SK-N-SH (cell line): Measurements from ENCODE around the gene NXPH4. TPM values are rescaled to one million over a fixed set of nuclear protein-coding genes. Genes with fewer than 3 reads are reported as not detected.

Experiments used
- CTCF ChIA-PET: fragments of 300-600, 350-600 bp; formaldehyde crosslinking; extraction: SDS; loops from one replicate; lab custom pipeline; 2021; lab: Yijun Ruan, JAX
- POLR2A ChIA-PET: fragments of 350-600 bp; sonication (Branson Sonifier 250); formaldehyde crosslinking; extraction: SDS; loops from one replicate; lab custom pipeline; 2020; ENCODE audit warnings: antibody characterized with exemption, inconsistent platforms; lab: Yijun Ruan, JAX
- DNase-seq: peaks from one replicate; pipeline ENCODE4 v3.0.0; 2012
- H2AFZ ChIP-seq: fragments of 200-600 bp; sonication (generic); 2 replicates; pipeline ENCODE4 v1.8.1; 2016; ENCODE audit warnings: antibody characterized with exemption, mild to moderate bottlenecking, low read depth
- H3F3A ChIP-seq: fragments of 200-600 bp; sonication (generic); replicated peaks from 2 replicates; pipeline ENCODE3; 2016; ENCODE audit warnings: antibody characterized with exemption, mild to moderate bottlenecking; ENCODE audit not compliant: insufficient read depth
- H3K27ac ChIP-seq, 2 experiments: fragments of 200-500 bp in 1 of 2; fragments of 200-600 bp in 1 of 2; sonication (Bioruptor generic) in 1 of 2; sonication (generic), shearing (Covaris generic) in 1 of 2; 2 replicates each; pipeline versions ENCODE4 v1.5.1 to v1.6.1; 2014 to 2016; ENCODE audit warnings: low read depth in 2 of 2, inconsistent platforms in 1 of 2, low read length in 1 of 2, mild to moderate bottlenecking in 1 of 2, mixed read lengths in 1 of 2
- H3K27me3 ChIP-seq: fragments of 200-600 bp; sonication (generic), shearing (Covaris generic); 2 replicates; pipeline ENCODE4 v1.6.1; 2016; ENCODE audit warnings: mixed run types; ENCODE audit not compliant: insufficient read depth
- H3K36me3 ChIP-seq, 2 experiments: fragments of 200-500 bp in 1 of 2; fragments of 200-600 bp in 1 of 2; sonication (Bioruptor generic) in 1 of 2; sonication (generic) in 1 of 2; replicated peaks in 1 of 2; 2 replicates each; pipeline versions ENCODE3 to v1.5.1; 2014 to 2016; ENCODE audit warnings: low read length in 1 of 2, mild to moderate bottlenecking in 1 of 2; ENCODE audit not compliant: insufficient read depth in 2 of 2, control insufficient read depth in 1 of 2
- H3K4me1 ChIP-seq, 2 experiments: fragments of 200-500 bp in 1 of 2; fragments of 200-600 bp in 1 of 2; sonication (Bioruptor generic) in 1 of 2; sonication (generic), shearing (Covaris generic) in 1 of 2; 2 replicates each; pipeline versions ENCODE4 v1.5.1 to v1.6.1; 2014 to 2016; ENCODE audit warnings: low read depth in 1 of 2, low read length in 1 of 2, mixed run types in 1 of 2; ENCODE audit not compliant: insufficient read depth in 2 of 2, control insufficient read depth in 1 of 2
- H3K4me2 ChIP-seq: fragments of 200-600 bp; sonication (generic), shearing (Covaris generic); 2 replicates; pipeline ENCODE4 v1.6.1; 2017; ENCODE audit warnings: mixed run types
- H3K4me3 ChIP-seq, 2 experiments: fragments of 200-500 bp in 1 of 2; fragments of 200-600 bp in 1 of 2; sonication (Bioruptor generic) in 1 of 2; sonication (generic), shearing (Covaris generic) in 1 of 2; 2 replicates each; pipeline versions ENCODE4 v1.5.1 to v1.8.1; 2014 to 2016; ENCODE audit warnings: low read depth in 2 of 2, inconsistent platforms in 1 of 2, low read length in 1 of 2, mild to moderate bottlenecking in 1 of 2, mixed read lengths in 1 of 2, moderate library complexity in 1 of 2
- H3K79me2 ChIP-seq: fragments of 200-600 bp; sonication (generic); 2 replicates; pipeline ENCODE4 v1.8.1; 2017; ENCODE audit warnings: mild to moderate bottlenecking; ENCODE audit not compliant: insufficient read depth
- H3K9ac ChIP-seq: fragments of 200-600 bp; sonication (generic); 2 replicates; pipeline ENCODE4 v1.6.1; 2017; ENCODE audit warnings: mixed run types
- H3K9me2 ChIP-seq: fragments of 200-600 bp; sonication (generic); 2 replicates; pipeline ENCODE4 v1.6.1; 2017; ENCODE audit warnings: mixed run types
- H3K9me3 ChIP-seq: fragments of 200-600 bp; sonication (generic); 2 replicates; pipeline ENCODE4 v1.6.1; 2017; ENCODE audit warnings: mixed run types, mild to moderate bottlenecking, moderate library complexity
- H4K20me1 ChIP-seq: fragments of 200-600 bp; sonication (generic); 2 replicates; pipeline ENCODE4 v1.6.1; 2017; ENCODE audit warnings: mild to moderate bottlenecking, mixed run types; ENCODE audit not compliant: insufficient read depth
- CHD2 ChIP-seq: fragments of 150-350 bp; IDR thresholded peaks from 2 replicates; pipeline ENCODE4 v1.6.1; 2018; ENCODE audit warnings: low read length; ENCODE audit not compliant: partially characterized antibody
- CTCF ChIP-seq: fragments of 200-600 bp; sonication (generic); IDR thresholded peaks from 2 replicates; pipeline ENCODE4 v1.6.1; 2017; ENCODE audit warnings: antibody characterized with exemption, mild to moderate bottlenecking, moderate library complexity
- EP300 ChIP-seq, 2 experiments: IDR thresholded peaks; 2 replicates each; pipeline versions ENCODE4 v1.4.0 to v1.6.1; 2012; ENCODE audit warnings: borderline replicate concordance in 1 of 2, low read depth in 1 of 2, low read length in 1 of 2
- EZH2phosphoT487 ChIP-seq: fragments of 200-600 bp; sonication (generic); IDR thresholded peaks from 2 replicates; pipeline ENCODE4 v1.6.1; 2017; ENCODE audit warnings: low read depth, mixed run types, mild to moderate bottlenecking, antibody characterized with exemption, moderate library complexity, borderline replicate concordance
- FOSL2 ChIP-seq: IDR thresholded peaks from 2 replicates; pipeline ENCODE4 v1.4.0; 2012; ENCODE audit warnings: low read depth, mild to moderate bottlenecking, moderate library complexity, borderline replicate concordance
- FOXJ3 ChIP-seq: sonication (generic); formaldehyde crosslinking; IDR thresholded peaks from 2 replicates; pipeline ENCODE4 v1.5.1; 2020; ENCODE audit warnings: mild to moderate bottlenecking, missing genetic modification reagents
- FOXM1 ChIP-seq: IDR thresholded peaks from 2 replicates; pipeline ENCODE4 v1.4.0; 2012; ENCODE audit warnings: low read depth, mild to moderate bottlenecking
- GABPA ChIP-seq: IDR thresholded peaks from 2 replicates; pipeline ENCODE4 v1.4.0; 2012; ENCODE audit warnings: low read depth, mild to moderate bottlenecking
- IRF3 ChIP-seq: fragments of 150-350 bp; IDR thresholded peaks from 2 replicates; pipeline ENCODE4 v1.6.1; 2016; ENCODE audit warnings: mild to moderate bottlenecking, low read depth, low read length
- MAX ChIP-seq: IDR thresholded peaks from 2 replicates; pipeline ENCODE4 v1.4.0; 2012; ENCODE audit warnings: low read depth
- RCOR1 ChIP-seq: fragments of 150-350 bp; IDR thresholded peaks from 2 replicates; pipeline ENCODE4 v1.6.1; 2017; ENCODE audit warnings: antibody characterized with exemption, low read length
- RXRA ChIP-seq: IDR thresholded peaks from 2 replicates; pipeline ENCODE4 v1.4.0; 2012; ENCODE audit warnings: low read depth, mild to moderate bottlenecking, borderline replicate concordance
- SIN3A ChIP-seq: IDR thresholded peaks from 2 replicates; pipeline ENCODE4 v1.6.1; 2012; ENCODE audit warnings: low read depth, mild to moderate bottlenecking, low read length, moderate library complexity, borderline replicate concordance
- SMC3 ChIP-seq: IDR thresholded peaks from 2 replicates; pipeline ENCODE4 v1.6.1; 2012; ENCODE audit warnings: low read depth, low read length, improper control_type of control experiment
- TAF1 ChIP-seq: IDR thresholded peaks from 2 replicates; pipeline ENCODE4 v1.6.1; 2012; ENCODE audit warnings: low read depth, mild to moderate bottlenecking, low read length, moderate library complexity, borderline replicate concordance
- USF2 ChIP-seq: fragments of 150-350 bp; IDR thresholded peaks from 2 replicates; pipeline ENCODE4 v1.6.1; 2017; ENCODE audit warnings: antibody characterized with exemption, low read length, low read depth, borderline replicate concordance
- YY1 ChIP-seq: IDR thresholded peaks from 2 replicates; pipeline ENCODE4 v1.4.0; 2012; ENCODE audit warnings: low read depth, mild to moderate bottlenecking
- WGBS: methylation state at CpG from one replicate; pipeline ENCODE4 v1.1.6; 2017; ENCODE audit warnings: low lambda C conversion rate; 5-methylcytosine and 5-hydroxymethylcytosine counted together
- polyA plus RNA-seq, 3 experiments: library from polyadenylated mRNA; depleted of rRNA; stranded (reverse); fragments of >200 nt; gene quantifications; 2 replicates each; pipeline ENCODE4 v1.2.3, GENCODE V29; 2012
- TF ChIP-seq, protein P1 (sequence below): IDR thresholded peaks from 2 replicates; pipeline ENCODE4 v1.6.1; 2012; ENCODE audit warnings: mild to moderate bottlenecking, low read depth, low read length, moderate library complexity

NXPH4 gene
- polyA plus RNA-seq, 1 of the 3 experiments (the other 2 are of a cell fraction) = 0.31 TPM

DNA sequence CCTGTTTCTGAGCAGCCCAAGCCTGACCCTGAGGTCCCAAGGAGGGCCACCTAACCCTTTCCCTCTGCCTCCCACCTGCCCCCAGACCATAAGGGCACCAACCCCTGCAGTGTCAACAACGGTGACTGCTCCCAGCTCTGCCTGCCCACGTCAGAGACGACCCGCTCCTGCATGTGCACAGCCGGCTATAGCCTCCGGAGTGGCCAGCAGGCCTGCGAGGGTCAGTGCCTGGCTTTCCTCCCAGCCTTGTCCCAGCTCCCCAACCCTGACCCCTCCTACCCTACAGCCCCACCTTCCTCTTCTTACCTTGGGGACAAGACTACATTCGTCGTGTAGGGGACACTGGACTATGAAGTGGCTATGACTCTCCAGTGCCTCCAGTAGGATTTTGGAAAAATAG lies 35.5 kb upstream of the NXPH4 start:
- Histone ChIP-seq H3K79me2 (no peaks in the 10 kb centered on the region), H3K36me3 (peaks cover 36 to 79% of the 10 kb centered on the region in 2 experiments), H3K4me2 (no peak overlapping the region), H3K9me3 (no peaks in the 10 kb centered on the region), H3K27me3 (no peaks in the 10 kb centered on the region), H3K9ac (no peak overlapping the region), H3K27ac (no peak overlapping the region), H3K4me1 (peaks cover 0 to 3% of the 10 kb centered on the region in 2 experiments; a peak in 1 of 4 replicates), H2AFZ (no peak overlapping the region), H3F3A (peaks cover 10% of the 10 kb centered on the region), H4K20me1 (no peaks in the 10 kb centered on the region), H3K9me2 (no peaks in the 10 kb centered on the region), H3K4me3 (no peak overlapping the region)
- CTCF ChIA-PET = interaction anchor here (0.6 to 31.5 kb wide), 10 partner anchors 20 to 278 kb away, joined by 3 to 616 read pairs (median 13); partner anchors contain the start of genes GLI1, LRP1, LRP1-AS and STAT6
- TF ChIP-seq EP300 (IDR thresholded peaks at IDR 0.05; ENCODE audit: borderline replicate concordance in 1 of 2, low read depth in 1 of 2, low read length in 1 of 2) = no peak
- TF ChIP-seq GABPA = no peak
- no peak for TF ChIP-seq YY1
- TF ChIP-seq CHD2 = no peak
- TF ChIP-seq SIN3A = no peak
- 91% methylated on average over 3 of the region's 9 CpGs for WGBS
- DNase-seq = no peak
- POLR2A ChIA-PET = no interaction called here

- WGBS = 93% methylated on average over 5 of the region's 5 CpGs
- no peak overlapping the region for H3K4me2 ChIP-seq
- H3K36me3 ChIP-seq = peaks cover 35 to 79% of the 10 kb centered on the region in 2 experiments
- H3K9me3 ChIP-seq = no peaks in the 10 kb centered on the region
- H4K20me1 ChIP-seq = no peaks in the 10 kb centered on the region
- DNase-seq = no peak
- H3K9me2 ChIP-seq = no peaks in the 10 kb centered on the region
- H2AFZ ChIP-seq = no peak overlapping the region
- H3K27ac ChIP-seq = no peak overlapping the region
- H3K4me1 ChIP-seq = no peaks in the 10 kb centered on the region
- no peak overlapping the region for H3K4me3 ChIP-seq
- H3K79me2 ChIP-seq = no peaks in the 10 kb centered on the region
- peaks cover 10% of the 10 kb centered on the region for H3F3A ChIP-seq
- no peaks in the 10 kb centered on the region for H3K27me3 ChIP-seq
- ChIA-PET POLR2A (no interaction called here), CTCF (interaction anchor here (0.8 to 31.5 kb wide), 12 partner anchors 10 to 119 kb away, joined by 3 to 616 read pairs (median 14); partner anchors contain the start of genes LRP1, LRP1-AS, NEMP1 and STAT6)
- no peak overlapping the region for H3K9ac ChIP-seq
- no peak for TF ChIP-seq CTCF
- TF ChIP-seq GABPA = no peak
- TF ChIP-seq USF2 = no peak
- no peak for TF ChIP-seq SMC3
- no peak for TF ChIP-seq TAF1
- TF ChIP-seq EZH2phosphoT487 = no peak
- TF ChIP-seq RCOR1 = no peak
- no peak for TF ChIP-seq MAX
- no peak for TF ChIP-seq FOXJ3 (CRISPR knock-in tag)
- TF ChIP-seq IRF3 = no peak
- no peak for TF ChIP-seq SIN3A
- TF ChIP-seq FOXM1 = no peak
- TF ChIP-seq, protein P1, sequence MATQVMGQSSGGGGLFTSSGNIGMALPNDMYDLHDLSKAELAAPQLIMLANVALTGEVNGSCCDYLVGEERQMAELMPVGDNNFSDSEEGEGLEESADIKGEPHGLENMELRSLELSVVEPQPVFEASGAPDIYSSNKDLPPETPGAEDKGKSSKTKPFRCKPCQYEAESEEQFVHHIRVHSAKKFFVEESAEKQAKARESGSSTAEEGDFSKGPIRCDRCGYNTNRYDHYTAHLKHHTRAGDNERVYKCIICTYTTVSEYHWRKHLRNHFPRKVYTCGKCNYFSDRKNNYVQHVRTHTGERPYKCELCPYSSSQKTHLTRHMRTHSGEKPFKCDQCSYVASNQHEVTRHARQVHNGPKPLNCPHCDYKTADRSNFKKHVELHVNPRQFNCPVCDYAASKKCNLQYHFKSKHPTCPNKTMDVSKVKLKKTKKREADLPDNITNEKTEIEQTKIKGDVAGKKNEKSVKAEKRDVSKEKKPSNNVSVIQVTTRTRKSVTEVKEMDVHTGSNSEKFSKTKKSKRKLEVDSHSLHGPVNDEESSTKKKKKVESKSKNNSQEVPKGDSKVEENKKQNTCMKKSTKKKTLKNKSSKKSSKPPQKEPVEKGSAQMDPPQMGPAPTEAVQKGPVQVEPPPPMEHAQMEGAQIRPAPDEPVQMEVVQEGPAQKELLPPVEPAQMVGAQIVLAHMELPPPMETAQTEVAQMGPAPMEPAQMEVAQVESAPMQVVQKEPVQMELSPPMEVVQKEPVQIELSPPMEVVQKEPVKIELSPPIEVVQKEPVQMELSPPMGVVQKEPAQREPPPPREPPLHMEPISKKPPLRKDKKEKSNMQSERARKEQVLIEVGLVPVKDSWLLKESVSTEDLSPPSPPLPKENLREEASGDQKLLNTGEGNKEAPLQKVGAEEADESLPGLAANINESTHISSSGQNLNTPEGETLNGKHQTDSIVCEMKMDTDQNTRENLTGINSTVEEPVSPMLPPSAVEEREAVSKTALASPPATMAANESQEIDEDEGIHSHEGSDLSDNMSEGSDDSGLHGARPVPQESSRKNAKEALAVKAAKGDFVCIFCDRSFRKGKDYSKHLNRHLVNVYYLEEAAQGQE = no peak
- TF ChIP-seq FOSL2 = no peak
- no peak for TF ChIP-seq RXRA
- no peak for TF ChIP-seq CHD2
Observed at GRCh38 chr12:57181561-57182155, 34.9 kb upstream of the NXPH4 start.
